DOHH2 (cell line): ENCODE results near the gene OSBPL10.

Experiments used
- EZH2phosphoT487 ChIP-seq: fragments of 200-600 bp; sonication (generic); IDR thresholded peaks from 2 replicates; pipeline ENCODE4 v1.6.1; 2017; ENCODE audit warnings: borderline replicate concordance, mild to moderate bottlenecking, antibody characterized with exemption, low read length, moderate library complexity, mixed read lengths
- TF ChIP-seq, protein P1 (sequence below): fragments of 200-600 bp; sonication (generic); IDR thresholded peaks from one replicate; pipeline ENCODE4 v1.5.1; 2014; ENCODE audit warnings: antibody characterized with exemption, mild to moderate bottlenecking, low read depth, low read length; ENCODE audit not compliant: poor library complexity, severe bottlenecking

DNA sequence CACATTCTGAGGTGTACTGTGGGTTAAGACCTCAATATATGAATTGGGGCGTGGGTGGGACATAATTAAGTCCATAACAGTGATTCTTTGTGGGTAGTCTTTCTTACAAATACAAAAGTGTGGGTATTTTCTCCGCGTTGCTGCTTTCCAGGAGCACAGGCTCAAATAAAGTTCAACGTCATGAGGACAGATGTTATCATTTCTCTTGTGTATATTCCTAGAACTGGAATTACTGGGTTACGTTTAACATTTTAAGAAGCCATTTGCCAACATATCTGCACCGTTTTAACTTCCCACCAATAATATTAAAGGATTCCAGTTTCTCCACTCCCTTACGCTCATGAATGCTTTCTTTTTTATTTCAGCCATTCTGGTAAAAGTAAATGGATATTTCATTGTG is 40.1 kb upstream of the OSBPL10 start:
- TF ChIP-seq, protein P1, sequence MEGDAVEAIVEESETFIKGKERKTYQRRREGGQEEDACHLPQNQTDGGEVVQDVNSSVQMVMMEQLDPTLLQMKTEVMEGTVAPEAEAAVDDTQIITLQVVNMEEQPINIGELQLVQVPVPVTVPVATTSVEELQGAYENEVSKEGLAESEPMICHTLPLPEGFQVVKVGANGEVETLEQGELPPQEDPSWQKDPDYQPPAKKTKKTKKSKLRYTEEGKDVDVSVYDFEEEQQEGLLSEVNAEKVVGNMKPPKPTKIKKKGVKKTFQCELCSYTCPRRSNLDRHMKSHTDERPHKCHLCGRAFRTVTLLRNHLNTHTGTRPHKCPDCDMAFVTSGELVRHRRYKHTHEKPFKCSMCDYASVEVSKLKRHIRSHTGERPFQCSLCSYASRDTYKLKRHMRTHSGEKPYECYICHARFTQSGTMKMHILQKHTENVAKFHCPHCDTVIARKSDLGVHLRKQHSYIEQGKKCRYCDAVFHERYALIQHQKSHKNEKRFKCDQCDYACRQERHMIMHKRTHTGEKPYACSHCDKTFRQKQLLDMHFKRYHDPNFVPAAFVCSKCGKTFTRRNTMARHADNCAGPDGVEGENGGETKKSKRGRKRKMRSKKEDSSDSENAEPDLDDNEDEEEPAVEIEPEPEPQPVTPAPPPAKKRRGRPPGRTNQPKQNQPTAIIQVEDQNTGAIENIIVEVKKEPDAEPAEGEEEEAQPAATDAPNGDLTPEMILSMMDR = no peak
- TF ChIP-seq EZH2phosphoT487 = no peak
